ENCODE data around the gene ST6GAL2.

The ST6GAL2 gene

DNA sequence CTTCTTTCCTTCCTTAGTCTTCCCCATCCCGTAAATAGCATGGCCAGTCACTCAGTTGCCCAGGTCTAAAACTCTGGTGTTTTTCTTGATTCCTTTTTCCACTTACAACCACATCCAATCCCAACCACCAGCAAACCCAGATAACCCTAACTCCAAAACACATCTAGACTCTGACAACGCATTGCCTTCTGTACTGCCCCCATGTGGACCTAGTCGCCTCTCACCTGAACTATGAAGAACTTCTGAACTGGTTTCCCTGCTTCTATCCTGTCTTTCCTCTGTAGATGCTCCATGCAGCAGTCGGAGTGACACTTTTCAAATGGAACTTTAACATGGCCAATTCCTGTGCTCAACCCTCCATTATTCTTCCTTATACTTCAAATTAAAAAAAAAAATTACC is 26.5 kb downstream of the ST6GAL2 start:
- no peak for DNase-seq

DNA sequence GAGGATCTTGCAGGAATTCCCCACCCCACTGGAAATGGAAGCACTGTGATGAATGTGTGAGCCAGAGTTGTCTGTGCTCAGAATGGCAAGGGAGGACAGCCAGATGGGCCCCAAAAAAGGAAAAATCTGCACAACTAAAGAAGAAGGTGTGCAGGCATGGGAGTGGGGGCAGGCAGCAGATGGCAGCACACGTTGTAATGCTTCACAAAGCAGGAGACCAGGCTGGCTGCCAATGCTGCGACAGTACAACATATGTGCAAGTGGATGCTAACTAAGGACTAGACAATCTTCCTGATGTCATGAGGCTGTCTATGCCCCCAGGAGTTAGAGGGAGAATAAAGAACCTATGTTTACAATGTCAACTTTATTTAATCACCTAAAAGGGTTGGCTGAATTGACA is 27.2 kb downstream of the ST6GAL2 start:
- no peak for DNase-seq

DNA sequence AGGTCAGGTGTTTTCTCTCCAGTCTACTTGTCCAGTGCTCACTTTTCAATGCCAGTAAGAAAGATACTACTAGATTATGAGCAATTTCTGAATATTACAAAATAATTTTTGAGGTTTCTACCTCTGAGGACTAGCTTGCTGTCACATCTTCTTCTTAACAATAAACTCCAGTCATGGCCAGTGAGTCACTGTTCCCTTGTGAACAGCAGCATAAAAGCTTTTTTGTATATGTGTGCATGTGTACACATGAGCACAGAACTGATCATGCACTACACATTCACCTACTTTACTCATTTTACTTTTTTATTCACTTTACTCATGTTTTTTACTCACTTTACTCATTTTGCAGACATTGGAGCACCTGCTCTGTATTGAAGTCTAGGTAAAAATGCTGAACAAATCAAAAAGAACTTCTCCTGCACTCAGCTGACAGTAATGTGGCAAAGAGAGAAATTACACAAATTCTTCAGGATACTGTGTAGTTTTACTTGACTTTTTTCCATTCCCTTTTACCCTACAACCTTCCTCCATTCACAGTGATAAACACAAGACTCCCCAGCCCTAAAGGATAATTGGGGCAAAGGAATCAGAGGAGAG is 28.0 kb downstream of the ST6GAL2 start:
- no peak for DNase-seq

DNA sequence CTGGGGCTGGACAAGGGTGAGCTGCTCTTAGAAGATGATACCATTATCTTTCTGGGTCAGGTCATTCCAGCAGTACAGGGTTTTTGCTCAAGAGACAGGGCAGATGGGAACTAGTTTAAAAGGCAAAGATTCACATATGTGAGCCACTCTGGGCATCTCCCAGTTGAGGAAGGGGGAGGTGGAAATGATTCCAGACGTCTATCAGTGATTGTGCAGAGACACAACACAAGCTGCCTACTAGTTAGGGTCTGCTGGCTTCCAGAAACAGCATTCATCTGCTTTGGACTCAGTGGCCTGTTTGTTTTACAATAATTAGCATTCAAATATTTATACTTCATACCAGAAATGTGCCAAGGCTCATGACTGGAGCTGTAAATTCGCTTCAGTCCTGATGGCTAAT is 32.3 kb downstream of the ST6GAL2 start:
- no peak for DNase-seq

DNA sequence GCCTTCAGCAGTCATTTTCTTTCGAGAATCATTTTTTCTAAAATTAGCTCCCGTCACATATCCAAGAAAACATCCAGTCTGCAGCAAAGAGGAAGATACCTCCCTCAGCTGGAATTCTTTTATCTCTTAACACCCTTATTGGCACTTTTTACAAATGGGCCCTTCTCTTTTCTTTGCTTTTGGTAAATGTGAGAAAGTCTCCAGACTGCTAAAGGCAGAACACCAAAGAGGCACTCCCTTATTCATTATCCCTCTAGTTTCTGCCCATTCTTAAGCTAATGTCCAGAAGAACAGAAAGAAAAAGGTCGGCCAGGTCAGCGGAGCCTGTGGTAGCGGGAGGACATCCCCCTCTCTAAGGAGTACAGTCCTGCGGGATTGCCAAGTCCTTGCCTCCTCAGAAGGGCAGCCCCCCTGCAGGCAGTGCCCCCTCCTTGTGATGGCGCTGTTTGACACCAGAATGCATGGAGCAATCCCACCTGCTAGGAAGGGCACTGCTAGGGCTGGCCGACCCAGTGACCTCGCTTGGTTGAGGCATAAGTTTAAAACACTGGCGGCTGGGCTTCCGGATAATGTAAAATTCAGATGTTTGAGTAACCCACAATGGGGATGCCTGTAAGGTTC is 34.0 kb downstream of the ST6GAL2 start:
- DNase-seq: no peak

DNA sequence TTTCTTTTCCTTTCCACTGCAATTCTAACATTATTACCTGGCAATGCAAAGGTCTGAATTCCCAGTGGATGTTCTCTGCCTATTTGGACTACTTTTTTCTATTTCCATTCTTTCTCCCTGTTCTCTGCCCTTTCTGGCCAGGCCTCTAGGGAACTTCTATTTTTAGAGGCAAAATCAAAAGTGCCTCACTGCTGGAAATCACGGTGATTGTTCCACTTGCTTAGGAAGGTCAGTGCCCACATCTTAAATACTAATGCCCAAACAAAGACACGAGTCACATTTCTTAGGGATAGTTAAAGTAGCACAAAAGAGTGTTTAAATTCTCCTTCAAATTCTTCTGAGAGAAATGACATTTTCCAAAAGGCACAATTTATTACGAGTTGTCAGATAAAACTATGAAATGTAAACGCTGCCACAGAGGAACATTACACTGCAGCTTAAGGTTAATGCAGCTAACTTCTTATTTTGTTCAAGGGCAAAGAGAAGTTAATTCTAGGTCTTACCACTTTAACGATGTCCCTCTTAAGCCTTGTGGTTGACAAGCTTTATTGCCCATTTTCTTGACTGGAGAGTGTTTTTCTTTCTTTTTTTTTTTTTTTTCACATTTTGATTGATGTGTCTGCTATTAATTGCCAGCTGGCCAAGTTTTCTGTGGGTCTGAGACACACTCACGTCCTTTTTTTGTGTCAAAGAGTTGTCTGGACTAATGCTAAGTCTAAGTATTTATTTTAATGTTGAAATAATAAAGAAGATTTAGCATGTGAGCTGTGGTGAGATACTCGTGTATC is 34.7 kb downstream of the ST6GAL2 start:
- DNase-seq: no peak

DNA sequence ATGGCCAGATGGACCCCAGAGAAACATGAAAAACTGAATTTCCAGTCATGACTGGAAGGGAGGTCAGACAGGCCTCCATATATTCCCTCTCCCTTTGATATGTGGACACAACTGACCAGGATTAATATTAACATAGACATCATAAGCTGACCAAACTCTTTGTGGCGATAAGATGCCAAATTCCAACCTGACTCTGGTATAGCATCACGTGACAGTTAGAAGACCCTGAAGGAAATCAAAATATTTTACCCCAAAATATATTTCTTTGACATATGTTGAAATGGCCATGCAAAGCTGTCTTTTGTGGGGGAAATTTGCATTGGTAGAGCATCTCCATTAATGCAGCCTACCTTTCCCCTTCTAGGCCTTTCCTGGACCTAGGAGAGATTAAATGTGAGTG is 36.7 kb downstream of the ST6GAL2 start:
- no peak for DNase-seq

DNA sequence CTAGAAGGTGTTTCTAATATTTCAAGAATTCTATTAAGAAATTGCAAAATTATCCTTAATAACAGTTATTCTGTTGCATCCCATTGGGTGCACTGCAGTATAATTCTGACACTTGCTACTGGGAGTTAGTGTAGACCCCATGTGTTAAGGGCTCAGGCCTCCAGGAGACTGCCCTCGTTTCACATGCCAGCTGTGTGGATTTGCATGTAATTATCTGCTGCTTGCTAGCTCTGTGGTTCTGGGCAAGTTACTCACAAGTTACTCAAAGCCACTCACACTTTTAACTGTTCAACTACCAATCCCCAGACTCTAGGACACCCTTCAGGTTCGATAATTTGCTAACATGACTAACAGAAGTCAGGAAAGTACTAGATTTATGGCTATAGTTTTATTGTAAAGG is 38.6 kb downstream of the ST6GAL2 start:
- DNase-seq: no peak

DNA sequence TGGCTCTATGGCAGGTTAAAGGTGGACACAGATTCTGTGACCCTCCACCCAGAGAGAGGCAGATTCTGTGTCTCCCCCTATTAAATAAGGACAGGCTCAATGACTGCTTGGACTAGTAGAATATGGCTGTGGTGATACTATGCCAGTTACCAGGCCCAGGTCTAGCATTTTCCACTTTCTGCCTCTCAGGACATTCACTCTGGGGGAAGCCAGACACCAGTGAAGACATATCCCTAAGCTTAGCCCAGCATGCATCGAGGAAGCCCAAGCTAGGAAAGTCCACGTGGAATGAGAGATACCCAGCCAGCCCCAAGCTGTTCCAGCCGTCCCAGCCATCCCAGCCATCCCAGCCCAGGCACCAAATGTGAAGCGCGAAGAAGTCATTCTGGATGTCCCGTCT is 40.3 kb downstream of the ST6GAL2 start:
- no peak for DNase-seq

DNA sequence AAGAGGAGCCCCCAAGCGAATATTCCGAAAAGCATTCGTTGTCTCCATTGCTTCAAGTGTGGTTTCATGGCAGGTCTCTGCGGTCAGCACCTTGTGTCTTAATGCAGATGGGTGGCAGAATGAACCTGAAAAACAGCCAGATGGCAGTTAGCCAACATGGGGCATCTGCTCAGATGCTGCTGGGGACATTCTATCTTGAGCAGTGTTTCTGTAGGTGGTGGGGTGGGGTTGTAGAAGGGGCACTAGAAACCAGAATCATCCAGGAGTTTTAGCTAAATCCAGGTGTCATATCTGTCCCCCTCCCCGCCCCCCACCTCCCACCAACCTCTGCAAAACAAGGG is 42.1 kb downstream of the ST6GAL2 start:
- no peak for DNase-seq

DNA sequence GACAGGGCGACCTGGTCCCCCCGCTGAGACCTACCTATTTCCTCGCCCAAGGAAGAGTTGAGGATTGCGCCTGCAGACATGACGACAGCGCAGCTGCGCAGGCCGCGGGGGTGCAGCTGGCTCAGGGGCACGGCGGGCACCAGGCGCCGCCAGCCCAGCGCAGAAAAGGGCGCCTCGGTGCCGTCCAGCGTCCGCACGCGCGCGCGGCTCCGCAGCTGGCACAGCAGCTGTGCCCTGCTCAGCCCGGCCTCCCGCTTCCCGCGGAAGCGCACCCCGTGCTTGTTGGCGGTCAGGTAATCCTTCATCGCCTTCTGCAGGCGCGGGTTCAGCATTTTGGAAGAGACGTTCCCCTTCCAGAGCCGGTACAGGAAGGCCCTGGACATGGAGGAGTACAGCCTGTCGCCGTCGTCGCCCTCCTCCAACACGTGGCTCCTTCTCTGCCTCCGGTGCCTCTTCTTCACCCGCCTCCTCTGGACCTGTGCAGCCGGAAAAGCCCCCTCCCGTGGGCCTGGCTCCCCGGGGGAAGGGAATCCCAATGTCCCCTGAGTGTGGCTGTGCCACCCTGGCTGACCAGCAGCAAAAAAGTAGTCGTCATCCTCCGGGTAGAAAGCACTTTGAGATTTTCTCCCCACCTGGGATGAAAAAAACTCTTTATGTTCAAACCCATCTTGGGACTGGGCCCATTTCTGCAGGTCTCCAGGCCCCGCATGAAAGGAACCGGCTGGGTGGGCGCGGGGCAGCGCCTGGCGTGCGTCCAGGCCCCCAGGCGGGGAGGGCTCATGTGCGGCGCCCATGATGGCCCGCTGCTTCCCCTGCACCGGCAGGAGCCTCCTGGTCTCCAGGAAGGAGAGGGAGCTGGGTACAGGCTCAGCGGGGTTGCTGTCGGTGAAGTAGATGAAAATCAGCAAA is 42.7 kb downstream of the ST6GAL2 start:
- no peak for DNase-seq

DNA sequence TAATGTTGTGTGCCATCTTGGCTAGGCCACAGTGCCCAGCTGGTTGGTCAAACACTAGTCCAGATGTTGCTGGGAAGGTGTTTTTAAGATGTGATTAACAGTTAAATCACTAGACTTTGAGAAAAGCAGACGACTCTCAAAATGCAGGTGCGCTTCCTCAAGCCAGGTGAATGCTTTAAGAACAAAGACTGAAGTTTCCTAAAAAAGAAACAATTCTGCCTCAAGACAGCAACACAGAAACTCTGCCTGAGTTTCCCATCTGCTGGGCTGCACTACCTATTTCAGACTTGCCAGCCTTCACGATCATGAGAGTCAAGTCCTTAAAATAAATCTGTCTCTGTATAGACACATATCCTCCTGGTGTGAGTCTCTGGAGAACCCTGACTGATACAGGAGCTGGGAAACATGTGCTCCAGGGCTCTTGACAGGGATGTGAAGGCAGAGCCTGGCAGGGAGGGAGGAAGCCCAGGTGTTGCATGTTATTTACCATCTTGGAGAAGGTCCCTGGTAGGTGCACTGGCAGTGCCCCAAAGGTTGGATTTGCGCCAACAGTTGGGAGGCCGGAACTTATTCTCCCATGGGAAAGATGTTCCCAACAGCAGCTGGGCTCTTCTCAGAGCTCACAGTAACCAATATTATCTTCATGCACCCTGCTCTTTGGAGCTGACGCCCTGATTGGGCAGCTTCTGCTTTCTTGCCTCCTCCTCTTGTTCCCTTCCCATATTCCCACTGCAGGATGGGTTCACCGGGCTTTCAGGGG is 43.9 kb downstream of the ST6GAL2 start:
- no peak for DNase-seq

DNA sequence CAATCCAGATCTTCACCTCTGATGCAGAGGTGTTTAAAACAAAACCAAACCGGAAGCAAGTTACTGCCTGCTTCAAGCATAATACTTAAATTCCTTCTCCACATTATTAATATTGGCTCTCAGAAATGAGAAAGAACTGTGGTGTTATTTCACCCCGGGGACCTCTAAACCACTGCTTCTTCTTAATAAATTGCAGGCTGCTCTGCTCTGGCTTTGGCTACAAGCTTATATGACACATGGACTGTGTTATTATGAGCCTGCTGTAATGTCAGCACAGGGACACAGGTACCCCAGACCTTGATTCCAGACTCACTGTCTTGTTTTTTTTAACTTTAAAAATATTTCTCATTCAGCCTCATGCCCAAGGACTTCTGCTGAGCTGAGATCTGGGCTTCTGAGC is 45.1 kb downstream of the ST6GAL2 start:
- no peak for DNase-seq

DNA sequence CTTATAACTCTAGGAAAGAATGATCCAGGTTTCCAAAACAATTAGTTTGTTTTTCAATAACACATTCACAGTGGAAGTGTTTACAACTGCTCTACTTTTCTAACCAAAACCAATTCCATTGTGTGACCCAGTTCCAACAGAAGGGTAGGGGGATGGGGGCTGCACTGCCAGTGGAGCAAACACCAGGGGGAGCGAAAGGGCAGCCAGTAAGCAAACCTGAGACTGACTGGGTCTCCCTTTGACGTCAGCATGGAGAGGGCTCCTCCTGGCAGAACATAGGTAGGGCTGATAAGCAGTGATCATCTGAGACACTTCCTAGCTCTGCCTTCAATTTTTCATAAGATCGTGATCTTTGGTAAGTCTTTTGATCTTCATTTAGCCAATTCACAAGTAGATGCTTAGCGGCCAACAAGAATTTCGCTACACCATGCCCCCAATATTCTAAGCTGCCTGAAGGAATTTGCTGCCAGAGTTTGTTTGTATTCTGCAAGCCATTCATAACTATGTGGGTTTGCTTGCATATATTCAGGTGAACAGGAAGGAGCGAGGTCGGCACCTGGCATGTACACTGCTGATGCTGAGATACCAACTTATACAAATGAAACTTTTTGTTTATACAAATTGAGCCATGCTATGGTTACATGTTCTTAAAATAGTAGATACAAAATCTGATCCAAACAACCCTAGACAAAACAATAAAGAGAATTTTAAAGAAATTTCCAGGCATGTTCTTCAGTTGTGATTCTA is 45.9 kb downstream of the ST6GAL2 start:
- no peak for DNase-seq

DNA sequence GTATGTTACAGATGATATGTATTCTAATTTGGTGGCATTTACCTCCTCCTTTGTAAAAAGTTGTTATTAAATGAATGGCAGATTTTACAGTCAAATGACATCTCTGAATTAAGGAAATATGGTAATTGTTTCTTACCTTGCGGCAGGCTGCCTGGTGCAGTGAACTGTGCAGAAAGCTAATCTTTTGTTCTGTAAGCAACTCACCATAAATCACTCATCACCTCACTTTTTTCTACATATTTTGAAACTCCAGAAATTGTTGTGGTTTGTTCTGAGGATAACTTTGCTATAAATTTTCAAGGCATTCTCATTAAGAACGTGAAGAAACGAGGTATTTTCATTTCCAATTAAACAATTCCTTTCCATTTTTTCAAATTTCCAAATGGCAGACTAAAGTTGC is 52.7 kb downstream of the ST6GAL2 start:
- DNase-seq: no peak

DNA sequence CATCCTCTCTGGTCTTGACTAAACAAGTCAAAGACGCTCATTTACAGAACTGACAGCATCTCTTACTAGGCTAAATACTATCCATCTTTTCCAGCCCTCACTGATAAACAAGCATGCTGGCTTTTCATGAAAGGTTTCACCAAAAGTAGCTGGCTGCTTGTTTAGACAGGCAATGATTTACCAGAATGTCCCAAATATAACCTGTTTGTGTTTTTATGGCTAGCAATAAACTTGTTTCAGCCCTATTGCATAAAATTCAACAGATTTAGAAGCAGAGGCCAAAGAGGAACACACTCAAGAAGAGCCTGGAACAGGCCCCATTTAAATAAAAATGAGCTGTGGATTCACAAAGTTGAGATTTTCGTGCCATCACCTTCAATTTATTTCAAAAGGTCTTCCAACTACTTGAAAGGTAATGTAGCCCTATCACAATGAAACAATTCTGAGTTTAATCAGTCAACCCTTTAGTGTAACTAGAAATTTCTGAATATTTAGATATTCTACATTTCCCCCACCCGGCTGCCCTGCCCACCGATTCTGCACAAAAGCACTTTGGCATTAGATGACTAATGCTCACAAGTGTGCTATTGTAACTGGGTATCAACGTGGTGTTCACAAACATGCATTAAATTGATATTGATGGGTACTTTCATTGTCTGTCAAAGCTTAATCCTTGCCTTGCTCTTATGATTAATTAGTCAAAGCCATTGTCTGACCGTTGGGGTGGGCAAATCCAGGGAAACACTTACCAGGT is 54.0 kb downstream of the ST6GAL2 start:
- no peak for DNase-seq

DNA sequence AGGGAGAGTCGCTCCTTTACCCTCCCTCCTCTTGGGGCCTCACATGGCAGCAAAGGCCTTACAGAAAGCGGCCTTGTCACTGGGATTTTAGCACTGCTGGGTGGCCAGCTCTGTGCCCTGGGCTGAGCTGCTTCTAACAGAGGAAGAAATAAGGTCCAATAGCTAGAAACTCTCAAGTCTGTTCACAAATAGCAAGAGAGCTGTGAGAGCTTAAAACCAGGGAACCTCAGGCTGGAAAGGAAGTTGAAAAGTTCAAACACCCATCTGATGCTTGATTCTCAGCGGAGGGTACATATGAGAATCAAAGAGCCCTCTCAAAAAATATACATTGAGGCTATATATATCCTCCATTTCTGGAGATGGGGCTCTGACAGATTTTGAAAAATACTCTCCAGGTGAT is 54.7 kb downstream of the ST6GAL2 start:
- DNase-seq: no peak

DNA sequence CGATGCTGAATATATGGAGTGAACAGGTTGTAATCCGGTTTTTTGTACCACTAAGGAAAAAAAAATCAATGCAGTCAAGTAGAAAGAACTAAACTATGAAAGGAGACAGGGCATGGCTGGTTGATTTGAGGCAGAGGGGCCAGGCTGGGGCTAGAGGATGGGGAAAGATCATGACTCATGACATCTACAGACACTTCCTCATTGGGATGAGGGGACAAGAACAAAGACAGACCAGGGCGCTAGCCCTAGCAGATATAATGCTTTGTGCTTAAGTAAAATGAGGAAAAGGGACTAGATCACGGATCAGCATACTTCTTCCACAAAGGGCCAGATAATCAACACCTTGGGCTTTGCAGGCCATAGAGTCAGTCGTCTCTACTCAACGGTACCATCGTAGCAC is 55.8 kb downstream of the ST6GAL2 start:
- no peak for DNase-seq

DNA sequence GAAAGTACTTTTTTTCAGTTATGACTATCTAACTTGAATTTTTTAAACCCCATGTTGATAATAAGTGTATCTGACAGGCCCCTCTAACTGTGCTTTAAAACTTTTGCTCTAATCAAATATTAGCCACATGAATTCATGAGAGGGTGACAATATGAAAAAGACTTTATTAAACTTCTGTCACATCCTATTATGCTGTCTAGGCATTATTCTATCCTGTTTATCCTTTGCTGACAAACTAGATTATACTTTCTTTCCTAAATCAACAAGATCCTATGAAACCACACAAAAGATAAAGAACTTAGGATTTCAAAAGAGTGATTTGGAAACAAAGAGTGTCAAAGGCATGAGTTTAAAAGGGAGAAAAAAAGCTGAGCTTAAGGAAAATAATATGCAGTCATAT is 57.8 kb downstream of the ST6GAL2 start:
- no peak for DNase-seq

DNA sequence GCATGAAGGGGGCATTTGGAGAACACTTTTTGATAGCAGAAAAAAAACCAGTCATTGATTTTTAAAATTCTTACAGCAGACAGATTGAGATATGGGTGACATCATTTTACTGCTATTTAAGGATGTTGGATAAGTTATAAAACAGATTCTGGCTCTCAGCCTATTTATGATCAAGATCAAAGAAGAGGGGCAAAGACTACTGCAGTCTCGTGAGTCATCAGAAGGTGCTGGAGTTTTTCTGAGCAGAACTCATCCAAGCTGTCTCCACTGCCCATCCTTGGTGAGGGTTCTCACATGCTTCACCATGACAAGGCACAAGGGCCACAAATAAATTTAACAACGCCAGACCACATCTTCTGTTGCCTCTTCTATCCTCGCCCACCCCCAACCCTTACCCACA is 58.8 kb downstream of the ST6GAL2 start:
- no peak for DNase-seq

DNA sequence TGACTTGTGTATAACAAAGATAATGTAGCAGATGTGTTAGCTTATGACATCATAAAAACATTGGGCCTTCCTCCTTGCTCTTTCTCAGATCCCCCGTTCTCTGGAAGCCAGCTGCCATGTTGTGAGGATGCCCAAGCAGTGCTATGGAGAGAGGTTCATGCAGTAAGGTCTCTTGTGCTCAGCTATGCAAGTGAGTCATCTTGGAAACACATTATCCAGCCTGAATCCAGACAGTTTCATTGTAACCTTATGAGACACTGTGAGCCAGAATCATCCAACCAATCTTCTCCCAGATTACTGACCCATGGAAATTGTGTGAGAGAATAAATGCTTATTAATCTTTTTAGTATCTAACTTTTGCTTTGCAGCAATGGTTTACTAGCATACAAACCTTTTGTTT is 60.8 kb downstream of the ST6GAL2 start:
- no peak for DNase-seq
